Renal pelvis (tissue), 4 donors: Measurements from ENCODE around the gene HLA-E. TPM values are rescaled to one million over a fixed set of nuclear protein-coding genes. Genes with fewer than 3 reads are reported as not detected.
"Not testable (repeated sequence)": the region's sequence is repeated elsewhere in the genome, so short reads cannot be mapped to it uniquely, and the experiment has no call there.

ENCODE experiments used
- DNase-seq: peaks from one replicate; pipeline ENCODE4 v3.0.0-alpha.2; 2013
- polyA plus RNA-seq, 3 donors: library from polyadenylated mRNA; unstranded; fragments of 120-200 nt; gene quantifications; one replicate each; pipeline ENCODE4 v1.2.1, GENCODE V29; 2013; ENCODE audit not compliant: insufficient read length in 3 of 3

The HLA-E gene
- polyA plus RNA-seq, 3 donors: 103 to 110 (median 106) TPM

- DNase-seq: not testable (repeated sequence)
Observed at GRCh38 chr6:30529349-30529875, 40.1 kb downstream of the HLA-E start.

GRCh38 chr6:30530014-30530413 is 40.7 kb downstream of the HLA-E start:
- no peak for DNase-seq

- DNase-seq: no peak
Observed at GRCh38 chr6:30533460-30534294, 44.4 kb downstream of the HLA-E start.

GRCh38 chr6:30537931-30538330 is 48.6 kb downstream of the HLA-E start:
- DNase-seq: no peak

- peak; percentile 81 for DNase-seq
Observed at GRCh38 chr6:30541515-30542403, 52.5 kb downstream of the HLA-E start.

- DNase-seq: no peak
Observed at GRCh38 chr6:30542404-30542725, 53.1 kb downstream of the HLA-E start.

GRCh38 chr6:30542915-30543314 is 53.6 kb downstream of the HLA-E start:
- DNase-seq: no peak

Other genes with a start within 250 kb of the HLA-E start
- 10 to 100 TPM; 12.5 to 16.1 (median 14.5) TPM for gene TRIM39, start 162.6 kb upstream of the HLA-E start, polyA plus RNA-seq
- 10 to 100 TPM; 32.5 to 44.0 (median 38.5) TPM for gene RPP21, start 144.4 kb upstream of the HLA-E start, polyA plus RNA-seq
- gene GNL1, start 67.0 kb downstream of the HLA-E start, polyA plus RNA-seq: 100 to 1,000 TPM in 2 of 3 donors, 10 to 100 TPM in 1; 97.3 to 111 (median 102) TPM
- gene PRR3, start 67.8 kb downstream of the HLA-E start, polyA plus RNA-seq: 10 to 100 TPM; 29.2 to 37.4 (median 35.4) TPM
- gene ABCF1, start 81.9 kb downstream of the HLA-E start, polyA plus RNA-seq: 10 to 100 TPM; 69.3 to 77.9 (median 73.6) TPM
- gene PPP1R10, start 127.7 kb downstream of the HLA-E start, polyA plus RNA-seq: 10 to 100 TPM; 53.5 to 62.5 (median 55.6) TPM
- gene MRPS18B, start 128.3 kb downstream of the HLA-E start, polyA plus RNA-seq: 10 to 100 TPM; 56.0 to 65.1 (median 62.2) TPM
- 10 to 100 TPM; 38.7 to 60.2 (median 59.4) TPM for gene ATAT1, start 137.4 kb downstream of the HLA-E start, polyA plus RNA-seq
- 10 to 100 TPM; 17.6 to 25.5 (median 22.9) TPM for gene C6orf136, start 157.6 kb downstream of the HLA-E start, polyA plus RNA-seq
- gene DHX16, start 183.5 kb downstream of the HLA-E start, polyA plus RNA-seq: 10 to 100 TPM; 48.6 to 51.8 (median 50.0) TPM
- 10 to 100 TPM; 33.7 to 42.6 (median 37.4) TPM for gene PPP1R18, start 197.1 kb downstream of the HLA-E start, polyA plus RNA-seq
- 10 to 100 TPM; 35.3 to 43.5 (median 39.7) TPM for gene NRM, start 201.5 kb downstream of the HLA-E start, polyA plus RNA-seq
- 10 to 100 TPM; 45.4 to 55.6 (median 53.0) TPM for gene MDC1, start 227.8 kb downstream of the HLA-E start, polyA plus RNA-seq
- 1,000 to 10,000 TPM; 1,096 to 1,335 (median 1,230) TPM for gene TUBB, start 230.8 kb downstream of the HLA-E start, polyA plus RNA-seq